Measurements from ENCODE around the gene FAT1. TPM values are rescaled to one million over a fixed set of nuclear protein-coding genes. Genes with fewer than 3 reads are reported as not detected.

FAT1 gene
- total RNA-seq, 1 donor from 2014 or later = 84.3 TPM

DNA sequence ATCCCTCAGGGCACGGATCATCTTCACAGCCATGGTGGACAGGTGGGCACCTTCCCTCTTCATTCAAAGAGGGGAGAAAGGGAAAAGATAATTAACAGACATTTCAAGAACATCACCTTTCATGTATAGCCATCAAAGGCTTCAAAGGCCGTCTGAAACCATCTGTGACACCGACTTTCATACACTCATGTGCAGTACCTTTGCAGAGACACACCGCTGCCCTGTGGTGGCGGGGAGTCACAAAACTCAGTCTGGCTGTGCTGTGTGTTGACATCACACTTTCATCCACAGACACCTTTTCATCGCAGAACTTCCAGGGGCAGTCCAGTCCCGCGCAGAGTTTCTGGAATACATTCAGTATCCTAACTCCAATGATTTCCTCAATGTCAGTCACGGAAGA is 120.7 kb downstream of the FAT1 start:
- no peaks in the 10 kb centered on the region for H3K4me1 ChIP-seq
- H3K36me3 ChIP-seq = peaks cover 54% of the 10 kb centered on the region
- intact Hi-C loops (cut with DNase I) = no loop called here
- ATAC-seq (no peak), DNase-seq (no peak)
- H3K27ac ChIP-seq = no peak overlapping the region
- H3K27me3 ChIP-seq = no peaks in the 10 kb centered on the region
- no peak overlapping the region for H3K4me3 ChIP-seq
- no peaks in the 10 kb centered on the region for H3K9me3 ChIP-seq
- TF ChIP-seq, protein P1, sequence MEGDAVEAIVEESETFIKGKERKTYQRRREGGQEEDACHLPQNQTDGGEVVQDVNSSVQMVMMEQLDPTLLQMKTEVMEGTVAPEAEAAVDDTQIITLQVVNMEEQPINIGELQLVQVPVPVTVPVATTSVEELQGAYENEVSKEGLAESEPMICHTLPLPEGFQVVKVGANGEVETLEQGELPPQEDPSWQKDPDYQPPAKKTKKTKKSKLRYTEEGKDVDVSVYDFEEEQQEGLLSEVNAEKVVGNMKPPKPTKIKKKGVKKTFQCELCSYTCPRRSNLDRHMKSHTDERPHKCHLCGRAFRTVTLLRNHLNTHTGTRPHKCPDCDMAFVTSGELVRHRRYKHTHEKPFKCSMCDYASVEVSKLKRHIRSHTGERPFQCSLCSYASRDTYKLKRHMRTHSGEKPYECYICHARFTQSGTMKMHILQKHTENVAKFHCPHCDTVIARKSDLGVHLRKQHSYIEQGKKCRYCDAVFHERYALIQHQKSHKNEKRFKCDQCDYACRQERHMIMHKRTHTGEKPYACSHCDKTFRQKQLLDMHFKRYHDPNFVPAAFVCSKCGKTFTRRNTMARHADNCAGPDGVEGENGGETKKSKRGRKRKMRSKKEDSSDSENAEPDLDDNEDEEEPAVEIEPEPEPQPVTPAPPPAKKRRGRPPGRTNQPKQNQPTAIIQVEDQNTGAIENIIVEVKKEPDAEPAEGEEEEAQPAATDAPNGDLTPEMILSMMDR (IDR thresholded peaks at IDR 0.05) = no peak

DNA sequence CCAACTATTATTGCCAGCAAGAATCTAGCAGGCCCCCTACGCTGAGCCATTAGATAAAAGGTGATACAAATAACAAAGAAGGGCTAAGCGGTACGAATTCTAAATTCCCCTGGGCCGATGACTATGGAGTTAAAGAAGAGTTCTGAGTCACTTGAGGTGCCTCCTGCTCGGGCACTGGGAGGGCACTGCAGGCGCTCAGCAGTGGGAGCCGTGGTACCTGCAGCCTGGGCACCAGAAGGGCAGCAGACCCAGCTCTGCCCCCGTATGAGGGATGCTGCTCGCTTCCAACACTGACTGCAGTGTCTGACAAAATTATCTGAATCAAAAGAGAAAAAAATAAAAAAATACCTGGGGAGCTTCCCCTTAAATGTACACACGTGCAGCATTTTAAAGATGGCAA is 124.2 kb downstream of the FAT1 start:
- intact Hi-C loops (cut with DNase I) = no loop called here
- no peak overlapping the region for H3K4me3 ChIP-seq
- H3K27me3 ChIP-seq = no peaks in the 10 kb centered on the region
- DNase-seq = no peak
- no peaks in the 10 kb centered on the region for H3K4me1 ChIP-seq
- TF ChIP-seq, protein P1 (IDR thresholded peaks at IDR 0.05) = no peak
- ATAC-seq = no peak
- no peaks in the 10 kb centered on the region for H3K9me3 ChIP-seq
- peaks cover 77% of the 10 kb centered on the region for H3K36me3 ChIP-seq
- H3K27ac ChIP-seq = no peak overlapping the region

DNA sequence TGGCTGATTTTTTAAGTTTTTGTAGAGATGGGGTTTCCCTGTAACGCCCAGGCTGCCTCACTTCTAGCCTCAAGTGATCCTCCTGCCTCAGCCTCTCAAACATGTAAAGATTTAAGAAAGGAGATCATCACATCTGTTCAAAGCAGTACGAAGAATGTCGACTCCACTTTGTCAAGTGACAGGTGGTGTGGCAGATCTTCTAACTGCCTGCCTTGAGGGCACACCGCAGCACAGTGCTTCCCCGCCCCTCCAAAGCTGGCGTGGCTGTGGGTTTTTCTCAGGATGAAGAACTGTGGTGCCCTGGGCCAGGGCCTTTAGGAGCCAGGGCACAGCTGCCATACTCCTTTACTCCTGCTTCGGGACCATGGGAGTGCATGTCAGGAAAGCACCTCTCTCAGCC is 125.0 kb downstream of the FAT1 start:
- no peaks in the 10 kb centered on the region for H3K4me1 ChIP-seq
- no peak for DNase-seq
- no peak overlapping the region for H3K4me3 ChIP-seq
- no peak overlapping the region for H3K27ac ChIP-seq
- no peaks in the 10 kb centered on the region for H3K27me3 ChIP-seq
- TF ChIP-seq, protein P1 (IDR thresholded peaks at IDR 0.05) = no peak
- ATAC-seq = no peak
- intact Hi-C loops (cut with DNase I) = no loop called here
- H3K9me3 ChIP-seq = no peaks in the 10 kb centered on the region
- H3K36me3 ChIP-seq = peaks cover 70% of the 10 kb centered on the region

DNA sequence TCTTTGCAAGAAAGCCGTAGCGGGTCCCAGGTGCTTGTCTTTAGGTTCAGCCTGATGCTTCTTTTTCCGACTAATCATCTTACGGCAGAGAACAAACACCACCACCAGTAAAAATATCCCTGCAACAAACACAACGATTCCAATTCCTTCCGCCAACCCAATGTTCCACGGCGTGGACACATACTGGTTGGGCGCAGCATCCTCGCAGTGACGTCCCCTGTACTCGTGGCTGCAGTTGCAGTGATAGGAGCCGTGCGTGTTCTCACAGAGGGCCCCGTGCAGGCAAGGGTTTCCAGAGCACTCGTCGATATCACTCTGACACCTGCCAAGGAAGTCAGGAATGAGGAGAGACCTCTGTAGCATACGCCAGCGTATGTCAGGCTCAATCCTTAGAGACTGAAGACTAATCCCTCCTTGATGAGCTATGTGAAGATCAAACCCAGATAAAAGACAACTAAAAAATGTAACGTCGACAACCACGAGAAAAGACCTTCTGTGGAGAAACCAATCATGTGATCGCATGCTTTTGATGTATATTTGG is 126.7 kb downstream of the FAT1 start:
- intact Hi-C loops (cut with DNase I) = no loop called here
- Histone ChIP-seq H3K9me3 (no peaks in the 10 kb centered on the region), H3K27ac (no peak overlapping the region), H3K4me3 (no peak overlapping the region), H3K4me1 (no peaks in the 10 kb centered on the region), H3K36me3 (peaks cover 56% of the 10 kb centered on the region), H3K27me3 (no peaks in the 10 kb centered on the region)
- ATAC-seq (no peak), DNase-seq (no peak)
- TF ChIP-seq, protein P1 (IDR thresholded peaks at IDR 0.05) = no peak

DNA sequence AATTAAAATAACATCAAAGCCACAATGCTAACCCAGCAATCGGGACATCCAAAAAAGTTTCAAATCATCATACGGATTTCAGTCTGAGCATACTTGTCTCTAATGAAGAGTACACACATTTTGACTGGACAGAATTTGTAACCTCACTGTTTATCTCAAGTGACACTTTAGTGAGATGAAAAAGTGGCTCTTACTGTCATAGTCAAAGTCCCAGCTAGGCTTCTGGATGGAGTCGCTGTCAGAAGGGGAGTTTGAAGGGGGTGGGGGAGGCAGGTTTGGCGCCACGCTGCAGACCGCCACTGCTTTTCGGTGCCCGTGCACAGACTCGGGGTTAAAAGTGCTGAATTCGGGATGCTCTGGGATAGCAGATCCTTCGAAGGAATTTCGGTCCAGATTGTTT is 127.3 kb downstream of the FAT1 start:
- Histone ChIP-seq H3K27me3 (no peaks in the 10 kb centered on the region), H3K27ac (no peak overlapping the region), H3K4me1 (no peaks in the 10 kb centered on the region), H3K36me3 (peaks cover 52% of the 10 kb centered on the region), H3K4me3 (no peak overlapping the region), H3K9me3 (no peaks in the 10 kb centered on the region)
- intact Hi-C loops (cut with DNase I) = no loop called here
- ATAC-seq (no peak), DNase-seq (no peak)
- TF ChIP-seq, protein P1 (IDR thresholded peaks at IDR 0.05) = no peak

DNA sequence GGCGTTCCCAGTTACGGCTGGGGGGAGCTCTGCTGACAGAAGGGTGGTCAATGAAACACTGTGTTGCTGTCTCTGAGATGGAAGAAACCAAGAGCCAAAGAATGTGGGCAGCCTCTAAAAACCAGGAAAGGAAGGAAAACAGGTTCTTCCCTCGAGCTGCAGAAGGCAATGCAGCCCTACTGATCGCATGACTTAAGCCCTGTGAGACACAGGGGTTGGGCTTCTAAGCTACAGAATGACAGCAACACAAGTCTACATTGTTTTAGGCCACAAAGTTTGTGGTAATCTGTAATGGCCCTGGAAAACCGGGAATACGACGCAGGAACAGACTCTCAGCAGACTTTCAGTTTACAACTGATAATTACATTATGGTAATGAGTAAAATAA is 130.1 kb downstream of the FAT1 start:
- ATAC-seq = no peak
- Histone ChIP-seq H3K27me3 (no peaks in the 10 kb centered on the region), H3K27ac (no peak overlapping the region), H3K9me3 (no peaks in the 10 kb centered on the region), H3K4me3 (no peak overlapping the region), H3K4me1 (no peaks in the 10 kb centered on the region), H3K36me3 (peaks cover 30% of the 10 kb centered on the region)
- DNase-seq = no peak
- intact Hi-C loops (cut with DNase I) = no loop called here
- TF ChIP-seq, protein P1 (IDR thresholded peaks at IDR 0.05) = no peak

All from upper lobe of right lung (tissue), 1 donor.